Pancreas (tissue), 10 donors: ENCODE measurements around the gene STK17A. TPM values are rescaled to one million over a fixed set of nuclear protein-coding genes. Genes with fewer than 3 reads are reported as not detected.

Experiments used
- ATAC-seq, 4 donors: fragments of 200-7000 bp; cut with Tn5 transposase; one replicate each; pipeline versions ENCODE4 v1.8.0 to v1.9.1; 2020; ENCODE audit warnings: mild to moderate bottlenecking in 4 of 4, moderate library complexity in 4 of 4
- DNase-seq, 6 donors: peaks; one replicate each; pipeline ENCODE4 v3.0.0-alpha.2; 2020
- FAIRE-seq: peaks from 2 replicates; lab custom pipeline; 2012; peaks lifted over from hg19 to GRCh38; lab: Jason Lieb, UNC
- H3K27ac ChIP-seq, 4 donors: fragments of 200-600 bp; sonication (generic); 1 replicate in 3 of 4; 2 replicates in 1 of 4; pipeline versions ENCODE4 v1.5.0 to v1.8.0; 2020
- H3K27me3 ChIP-seq, 4 donors: fragments of 200-600 bp; one replicate each; pipeline ENCODE4 v1.8.0; 2021
- H3K36me3 ChIP-seq, 3 donors: fragments of 200-600 bp; sonication (generic) in 1 of 3; one replicate each; pipeline versions ENCODE4 v1.5.0 to v1.8.0; 2020 to 2021
- H3K4me1 ChIP-seq, 3 donors: fragments of 200-600 bp; one replicate each; pipeline ENCODE4 v1.8.0; 2021
- H3K4me3 ChIP-seq, 4 donors: fragments of 200-600 bp; sonication (generic) in 2 of 4; one replicate each; pipeline versions ENCODE4 v1.5.0 to v1.8.0; 2020 to 2021
- H3K9me3 ChIP-seq, 4 donors: fragments of 200-600 bp; one replicate each; pipeline ENCODE4 v1.8.0; 2021
- WGBS, 2 donors: extraction: QIAGEN DNeasy Blood & Tissue Kit; methylation state at CpG; one replicate each; pipeline ENCODE4 v1.1.7; 2013; 5-methylcytosine and 5-hydroxymethylcytosine counted together
- intact Hi-C, 3 donors: fragments of 100-400 bp; cut with DNase I; formaldehyde crosslinking; loops; one replicate each; pipeline versions ENCODE4 v1.11.1 to v1.14.2; 2022
- polyA plus RNA-seq, 2 donors: library from polyadenylated mRNA; stranded (reverse); fragments of 200-250 nt; gene quantifications; one replicate each; pipeline ENCODE4 v1.2.3, GENCODE V29; 2013
- total RNA-seq, 6 donors: library from RNA; stranded (reverse); fragmentation: NEBNext Ultra II Directional in 4 of 6; extraction: Animal tissue kit (Norgen Biotek cat#: 25700) in 4 of 6; gene quantifications; one replicate each; pipeline versions ENCODE4 v1.2.1 to v1.2.4, GENCODE V29; 2021 to 2023
- TF ChIP-seq, protein P1 (sequence below), 4 donors: fragments of 200-600 bp; sonication (generic) in 3 of 4; IDR thresholded peaks; one replicate each; pipeline versions ENCODE4 v1.5.0 to v1.8.0; 2021; ENCODE audit warnings: antibody characterized with exemption in 4 of 4
- donor health status: healthy with polysubstance abuse.
- donor health status: DM: no; HTN: no; CAD: no; lungs with moderate emphysema.
- donor health status: DM: no; HTN: no; CAD: no.
- donor health status: control.
- donor health status: control.
- donor health status: Bipolar disorder and iron deficiency.
- donor health status: DM: yes; HTN: yes; CAD: no.
- donor health status: DM: no; HTN: no; CAD: no.
- donor health status: DM: no; HTN: no; CAD: no.
- donor health status: DM: yes; HTN: yes; CAD: no.

The STK17A gene
- total and polyA plus RNA-seq, 8 donors, result 7.0 to 19.3 (median 11.2) TPM

GRCh38 chr7:43557831-43558495, 24.9 kb upstream of the STK17A start:
- Histone ChIP-seq H3K27me3 (no peaks in the 10 kb centered on the region), H3K4me1 (no peaks in the 10 kb centered on the region), H3K4me3 (no peak overlapping the region), H3K36me3 (no peaks in the 10 kb centered on the region), H3K9me3 (no peaks in the 10 kb centered on the region), H3K27ac (no peak overlapping the region)
- FAIRE-seq, result no peak
- no peak for ATAC-seq
- DNase-seq, result no peak
- WGBS, 2 donors, result 66 to 76% methylated on average over 7 of the region's 7 CpGs
- intact Hi-C loops, result no loop called here
- TF ChIP-seq, protein P1, sequence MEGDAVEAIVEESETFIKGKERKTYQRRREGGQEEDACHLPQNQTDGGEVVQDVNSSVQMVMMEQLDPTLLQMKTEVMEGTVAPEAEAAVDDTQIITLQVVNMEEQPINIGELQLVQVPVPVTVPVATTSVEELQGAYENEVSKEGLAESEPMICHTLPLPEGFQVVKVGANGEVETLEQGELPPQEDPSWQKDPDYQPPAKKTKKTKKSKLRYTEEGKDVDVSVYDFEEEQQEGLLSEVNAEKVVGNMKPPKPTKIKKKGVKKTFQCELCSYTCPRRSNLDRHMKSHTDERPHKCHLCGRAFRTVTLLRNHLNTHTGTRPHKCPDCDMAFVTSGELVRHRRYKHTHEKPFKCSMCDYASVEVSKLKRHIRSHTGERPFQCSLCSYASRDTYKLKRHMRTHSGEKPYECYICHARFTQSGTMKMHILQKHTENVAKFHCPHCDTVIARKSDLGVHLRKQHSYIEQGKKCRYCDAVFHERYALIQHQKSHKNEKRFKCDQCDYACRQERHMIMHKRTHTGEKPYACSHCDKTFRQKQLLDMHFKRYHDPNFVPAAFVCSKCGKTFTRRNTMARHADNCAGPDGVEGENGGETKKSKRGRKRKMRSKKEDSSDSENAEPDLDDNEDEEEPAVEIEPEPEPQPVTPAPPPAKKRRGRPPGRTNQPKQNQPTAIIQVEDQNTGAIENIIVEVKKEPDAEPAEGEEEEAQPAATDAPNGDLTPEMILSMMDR (IDR thresholded peaks at IDR 0.05), result no peak

- Histone ChIP-seq H3K4me3 (no peak overlapping the region), H3K36me3 (no peaks in the 10 kb centered on the region), H3K27me3 (peaks cover 0 to 7% (median 0%) of the 10 kb centered on the region in 4 donors), H3K9me3 (no peaks in the 10 kb centered on the region), H3K27ac (no peak overlapping the region), H3K4me1 (no peaks in the 10 kb centered on the region)
- ATAC-seq (no peak), DNase-seq (no peak), FAIRE-seq (no peak)
- TF ChIP-seq, protein P1 (IDR thresholded peaks at IDR 0.05), result no peak
- WGBS, 2 donors, result 77 to 81% methylated on average over 14 of the region's 14 CpGs
- intact Hi-C loops, result no loop called here
Observed at GRCh38 chr7:43559171-43559945, 23.6 kb upstream of the STK17A start.

- Histone ChIP-seq H3K27me3 (peaks cover 0 to 7% (median 0%) of the 10 kb centered on the region in 4 donors), H3K36me3 (no peaks in the 10 kb centered on the region), H3K4me3 (no peak overlapping the region), H3K4me1 (no peaks in the 10 kb centered on the region), H3K27ac (no peak overlapping the region), H3K9me3 (no peaks in the 10 kb centered on the region)
- 83 to 91% methylated on average over 2 of the region's 2 CpGs for WGBS, 2 donors
- DNase-seq, result no peak
- intact Hi-C loops, result no loop called here
- TF ChIP-seq, protein P1 (IDR thresholded peaks at IDR 0.05), result no peak
- ATAC-seq, result no peak
- FAIRE-seq, result no peak
Observed at GRCh38 chr7:43559946-43560335, 23.0 kb upstream of the STK17A start.

DNA sequence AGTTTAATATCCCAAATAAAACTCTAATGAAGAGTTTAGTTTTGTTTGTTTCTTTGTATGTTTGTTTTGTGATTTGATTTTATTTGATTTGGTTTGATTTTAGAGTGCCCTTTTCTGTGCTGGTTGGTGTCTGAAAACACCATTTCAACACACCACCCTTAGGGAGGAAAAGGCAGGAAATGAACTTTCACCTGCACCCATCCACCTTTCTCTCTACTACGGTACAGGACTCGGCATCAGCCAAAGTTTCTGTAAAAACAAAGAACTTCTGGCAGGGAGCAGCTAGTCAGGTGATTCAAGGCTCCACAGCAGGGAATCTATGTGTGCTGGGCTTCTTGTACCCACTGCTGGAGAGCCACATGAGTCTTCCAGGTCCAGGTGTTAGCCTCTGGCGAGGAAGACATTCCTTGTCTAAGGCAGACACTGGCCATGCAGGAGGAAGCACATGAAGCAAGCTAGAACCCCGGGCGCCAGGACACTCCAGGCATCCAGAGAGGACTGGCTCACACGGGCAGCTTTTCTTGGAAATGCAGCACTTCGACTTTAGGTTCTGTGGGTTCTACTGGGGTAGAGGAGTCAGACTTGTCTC, 22.1 kb upstream of the STK17A start:
- H3K27me3 ChIP-seq, result peaks cover 0 to 7% (median 0%) of the 10 kb centered on the region in 4 donors
- H3K36me3 ChIP-seq, result no peaks in the 10 kb centered on the region
- no peak for FAIRE-seq
- H3K9me3 ChIP-seq, result no peaks in the 10 kb centered on the region
- DNase-seq, result no peak
- H3K4me1 ChIP-seq, result no peaks in the 10 kb centered on the region
- TF ChIP-seq, protein P1 (IDR thresholded peaks at IDR 0.05), result no peak
- no peak for ATAC-seq
- H3K4me3 ChIP-seq, result no peak overlapping the region
- 67 to 82% methylated on average over 7 of the region's 7 CpGs for WGBS, 2 donors
- H3K27ac ChIP-seq, result no peak overlapping the region
- intact Hi-C loops, result no loop called here
